Stomach (tissue), 4 donors: ENCODE measurements around the gene XPO4.

Source experiments
- CTCF ChIP-seq, 7 experiments: fragments of 450-650 bp in 4 of 7; fragments of 200-600 bp in 3 of 7; sonication (generic) in 3 of 7; IDR thresholded peaks; one replicate each; pipeline ENCODE4 v1.5.1; 2016 to 2019; ENCODE audit warnings: antibody characterized with exemption in 7 of 7, control low read depth in 2 of 7, mild to moderate bottlenecking in 1 of 7
- EP300 ChIP-seq: sonication (generic); formaldehyde crosslinking; IDR thresholded peaks from one replicate; pipeline ENCODE4 v1.6.1; 2017; ENCODE audit warnings: antibody characterized with exemption
- POLR2AphosphoS5 ChIP-seq, 3 donors: sonication (generic); formaldehyde crosslinking; IDR thresholded peaks; one replicate each; pipeline ENCODE4 v1.6.1; 2016; ENCODE audit warnings: antibody characterized with exemption in 3 of 3

DNA sequence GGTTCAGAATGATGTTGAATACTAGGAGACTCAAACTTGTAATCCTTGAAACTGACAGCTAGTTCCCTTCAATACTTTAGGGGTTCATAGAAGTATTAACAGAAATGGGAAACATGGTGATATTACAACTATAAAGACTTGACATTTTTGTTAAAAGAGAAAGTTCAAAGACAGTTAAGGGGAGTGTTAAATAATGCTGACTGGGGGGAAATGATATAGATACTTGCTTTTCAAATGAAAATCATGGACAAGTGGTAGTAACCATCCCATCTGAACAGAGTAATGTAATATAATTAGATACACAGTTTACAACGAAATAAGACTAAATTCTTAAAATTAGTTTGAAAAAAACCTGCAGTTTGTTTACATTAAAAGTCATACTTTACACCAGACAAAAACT is 122.2 kb downstream of the XPO4 start:
- no peak for TF ChIP-seq CTCF (IDR thresholded peaks at IDR 0.05)
- no peak for TF ChIP-seq POLR2AphosphoS5 (IDR thresholded peaks at IDR 0.05)
- no peak for TF ChIP-seq EP300
